Activated CD8-positive, alpha-beta memory T cell treated with anti-CD3 and anti-CD28 coated beads, Interleukin-2, amount 50 U/mL, for 24 hours (primary cell): ENCODE data around the gene COL20A1.

Source experiments
- DNase-seq: peaks from one replicate; pipeline ENCODE4 v3.0.0-alpha.2; 2020; ENCODE audit errors: extremely low read depth

Gene COL20A1

GRCh38 chr20:63362436-63363009 lies 69.5 kb downstream of the COL20A1 start:
- DNase-seq: no peak

DNA sequence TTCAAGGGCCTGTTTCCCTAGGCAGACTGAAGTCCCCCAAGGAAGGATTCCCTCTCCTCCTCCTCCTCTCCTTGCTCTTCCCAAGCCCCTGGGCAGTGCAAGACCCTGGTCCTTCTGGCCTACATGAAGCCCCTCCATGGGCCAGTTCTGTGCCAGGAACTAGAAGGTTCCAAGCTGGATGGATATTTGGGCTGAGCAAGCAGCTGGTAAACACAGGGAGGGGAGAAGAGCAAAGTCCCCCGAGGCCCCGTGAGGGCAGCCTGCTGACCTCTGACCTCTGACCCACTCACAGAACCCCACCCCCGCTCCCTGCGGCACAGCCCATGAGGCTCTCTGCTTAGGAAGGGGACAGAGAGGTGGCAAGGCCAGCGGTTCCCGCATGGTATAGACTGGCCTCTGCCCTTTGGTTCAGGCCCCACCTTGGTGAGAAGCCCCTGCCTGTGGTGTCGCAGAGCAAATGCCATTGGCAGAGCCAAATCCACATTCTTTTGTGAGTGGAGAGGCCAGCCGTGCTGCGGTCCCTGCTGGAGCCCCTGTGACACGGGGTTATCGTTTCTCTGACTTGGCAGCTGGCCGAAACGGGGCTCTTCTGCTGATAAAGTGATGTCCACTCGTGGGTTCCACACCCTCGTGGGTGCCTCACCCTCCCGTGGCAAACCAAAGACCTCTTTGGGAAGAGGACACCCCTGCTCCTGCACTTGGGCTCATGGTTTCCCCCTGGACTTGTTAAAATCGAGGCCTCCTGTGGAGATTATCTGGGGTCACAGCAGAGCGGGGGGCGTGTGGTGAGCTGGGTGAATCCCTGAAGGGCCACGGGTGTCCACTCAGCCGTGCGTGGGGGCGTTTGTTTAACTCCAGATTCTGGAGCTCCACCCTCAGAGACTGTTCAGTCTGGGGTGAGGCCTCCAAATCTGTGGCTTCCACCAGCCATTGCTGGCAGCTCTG lies 70.3 kb downstream of the COL20A1 start:
- no peak for DNase-seq

- DNase-seq: no peak
These were observed 71.1 kb downstream of the COL20A1 start for GRCh38 chr20:63363981-63364561.

DNA sequence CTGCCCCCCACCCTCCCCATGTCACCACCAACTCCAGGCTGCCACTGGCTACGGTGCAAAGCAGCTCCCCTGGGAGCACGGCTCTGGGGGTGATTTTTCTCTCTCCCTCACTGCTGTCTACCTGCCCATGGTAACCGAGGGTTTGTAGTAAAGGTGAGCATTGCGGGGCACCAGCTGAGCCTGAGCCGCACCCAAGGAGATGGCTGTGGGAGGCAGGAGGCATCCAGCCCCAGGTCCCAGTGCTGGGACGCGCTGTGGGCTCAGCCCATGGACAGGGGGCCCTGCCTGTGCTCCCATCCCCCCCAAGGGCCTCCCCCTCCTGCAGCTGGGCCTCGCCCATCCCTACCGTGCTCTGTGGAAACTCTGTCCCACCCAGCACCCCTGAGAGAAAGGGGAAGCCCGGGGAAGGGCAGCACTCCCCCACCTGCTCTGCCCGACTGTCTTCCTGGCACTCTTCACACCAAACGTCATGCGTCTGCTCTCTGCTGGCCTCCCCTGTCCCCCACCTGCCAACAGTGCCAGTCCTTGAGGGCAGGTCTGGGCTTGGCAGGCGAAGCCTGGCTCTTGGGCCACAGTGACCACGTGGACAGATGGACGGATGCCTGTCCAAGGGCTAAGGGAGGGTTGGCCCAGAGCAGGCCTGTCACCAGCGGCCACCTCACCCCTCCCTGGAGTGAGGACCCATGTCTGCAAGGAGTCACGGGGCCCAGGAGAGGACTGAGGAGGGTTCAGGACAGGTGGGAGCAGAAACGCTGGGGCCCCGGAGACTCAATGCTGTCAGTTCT lies 72.0 kb downstream of the COL20A1 start:
- DNase-seq: no peak

GRCh38 chr20:63365601-63366389 lies 72.8 kb downstream of the COL20A1 start:
- no peak for DNase-seq

DNA sequence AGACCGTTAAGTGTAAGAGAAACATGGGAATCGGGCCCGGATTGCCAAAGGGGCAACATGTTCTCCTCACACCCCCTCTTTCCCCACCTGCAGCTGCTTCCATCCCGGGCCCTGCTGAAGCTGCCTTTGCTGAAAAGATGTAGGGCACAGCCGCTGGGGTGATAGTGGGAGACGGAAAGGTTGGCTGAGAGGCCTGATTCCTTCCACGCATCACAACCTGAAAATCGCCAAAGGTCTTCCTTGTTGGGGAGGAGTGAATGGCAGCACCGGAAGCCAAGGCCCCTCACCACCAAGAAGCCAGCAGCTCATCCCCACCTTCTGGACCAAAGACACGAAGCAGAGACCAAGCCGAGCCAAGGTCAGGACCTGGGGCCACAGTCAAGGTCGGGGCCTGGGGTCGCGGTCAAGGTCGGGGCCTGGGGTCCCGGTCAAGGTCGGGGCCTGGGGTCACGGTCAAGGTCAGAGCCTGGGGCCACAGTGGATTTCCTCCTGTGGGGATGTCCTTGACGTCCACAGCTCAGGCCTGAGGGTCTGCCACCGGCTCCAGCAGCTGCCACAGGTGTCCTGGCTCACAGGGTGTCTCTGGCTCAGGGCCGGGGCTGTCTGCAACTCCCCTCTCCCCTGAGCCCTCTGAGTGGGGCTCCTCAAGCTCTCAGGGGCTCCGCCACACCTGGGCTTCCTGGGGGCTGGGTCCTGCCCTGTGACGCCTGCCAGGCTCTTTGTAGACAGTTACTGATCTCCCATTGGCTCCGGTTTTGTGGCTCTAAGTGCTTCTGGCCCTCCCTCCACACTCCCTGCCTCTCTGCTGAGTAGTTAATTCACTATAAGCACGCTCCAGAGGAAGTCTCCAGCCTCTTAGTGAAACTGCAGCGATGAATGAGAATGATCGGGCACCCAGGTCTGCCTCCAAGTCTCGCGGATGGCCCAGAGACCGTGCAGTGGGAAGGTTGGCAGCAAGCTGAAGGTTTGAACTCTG lies 73.7 kb downstream of the COL20A1 start:
- DNase-seq: no peak

DNA sequence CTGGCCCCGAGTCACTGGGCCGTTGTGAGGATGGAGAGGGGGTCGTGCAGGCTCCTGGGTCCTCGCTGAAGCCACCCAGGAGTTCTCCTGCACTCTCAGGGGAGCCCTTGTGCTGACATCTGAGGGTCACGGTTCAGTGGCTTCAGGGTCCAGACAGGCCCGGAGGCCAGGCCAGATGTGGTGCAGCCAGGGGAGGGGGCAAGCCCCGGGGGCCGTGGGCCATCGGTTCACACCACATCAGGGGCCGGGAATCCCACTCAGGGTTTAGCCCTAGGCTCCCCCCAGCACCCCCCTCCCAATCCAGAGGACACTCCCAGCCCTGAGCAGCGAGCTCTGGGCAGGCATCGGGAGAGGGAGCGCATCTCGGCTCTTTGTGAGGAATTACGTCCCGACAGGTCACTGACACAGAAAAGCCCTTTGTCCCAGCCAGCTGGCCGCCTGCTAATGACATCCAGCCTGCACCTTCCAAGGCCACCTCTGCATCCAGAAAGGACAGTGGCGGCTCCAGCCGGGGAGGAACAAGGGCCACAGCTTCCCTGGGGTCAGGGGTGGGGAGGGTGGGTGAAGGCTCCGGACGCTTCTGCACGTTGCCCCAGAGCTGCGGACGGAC lies 74.6 kb downstream of the COL20A1 start:
- DNase-seq: no peak

DNA sequence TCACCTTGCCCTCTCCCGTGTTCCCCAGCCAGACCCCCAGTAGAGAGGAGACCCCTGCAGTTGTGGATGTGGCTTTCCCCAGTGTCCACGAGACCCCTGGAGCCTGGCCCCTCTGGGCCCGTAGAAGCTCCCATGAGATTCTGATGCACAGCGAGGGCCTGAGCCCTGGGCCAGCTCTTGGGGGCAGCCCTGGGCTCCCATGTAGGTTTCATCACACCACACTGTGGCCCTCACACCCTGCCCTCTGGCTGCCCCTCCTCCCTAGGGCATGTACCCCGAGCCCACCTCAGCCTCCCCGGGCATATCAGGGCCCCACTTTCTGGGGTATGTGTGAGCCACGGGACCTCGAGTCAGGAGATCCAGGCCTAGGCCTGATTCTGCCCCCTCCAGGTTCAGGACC lies 75.2 kb downstream of the COL20A1 start:
- no peak for DNase-seq

DNA sequence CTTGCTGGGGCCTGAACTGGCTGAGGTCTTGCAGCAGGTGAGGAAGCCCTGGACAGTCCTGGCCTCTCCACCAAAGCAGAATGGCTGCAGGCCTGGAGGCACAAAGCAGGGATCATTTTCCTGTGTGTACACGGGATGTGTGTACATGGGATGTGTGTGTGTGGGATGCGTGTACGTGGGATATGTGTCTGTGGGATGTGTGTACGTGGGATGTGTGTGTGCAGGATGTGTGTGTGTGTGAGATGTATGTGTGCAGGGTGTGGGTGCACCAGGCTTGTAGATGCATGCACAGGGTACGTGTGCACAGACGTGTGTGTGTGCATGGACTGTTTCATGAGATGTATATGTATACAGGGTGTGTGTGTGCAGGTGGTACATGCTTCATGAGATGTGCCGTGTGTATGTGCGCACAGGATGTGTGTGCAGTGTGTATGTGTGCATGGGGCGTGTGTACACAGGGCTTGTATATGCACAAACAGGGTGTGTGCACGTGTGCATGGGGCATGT lies 76.1 kb downstream of the COL20A1 start:
- no peak for DNase-seq

DNA sequence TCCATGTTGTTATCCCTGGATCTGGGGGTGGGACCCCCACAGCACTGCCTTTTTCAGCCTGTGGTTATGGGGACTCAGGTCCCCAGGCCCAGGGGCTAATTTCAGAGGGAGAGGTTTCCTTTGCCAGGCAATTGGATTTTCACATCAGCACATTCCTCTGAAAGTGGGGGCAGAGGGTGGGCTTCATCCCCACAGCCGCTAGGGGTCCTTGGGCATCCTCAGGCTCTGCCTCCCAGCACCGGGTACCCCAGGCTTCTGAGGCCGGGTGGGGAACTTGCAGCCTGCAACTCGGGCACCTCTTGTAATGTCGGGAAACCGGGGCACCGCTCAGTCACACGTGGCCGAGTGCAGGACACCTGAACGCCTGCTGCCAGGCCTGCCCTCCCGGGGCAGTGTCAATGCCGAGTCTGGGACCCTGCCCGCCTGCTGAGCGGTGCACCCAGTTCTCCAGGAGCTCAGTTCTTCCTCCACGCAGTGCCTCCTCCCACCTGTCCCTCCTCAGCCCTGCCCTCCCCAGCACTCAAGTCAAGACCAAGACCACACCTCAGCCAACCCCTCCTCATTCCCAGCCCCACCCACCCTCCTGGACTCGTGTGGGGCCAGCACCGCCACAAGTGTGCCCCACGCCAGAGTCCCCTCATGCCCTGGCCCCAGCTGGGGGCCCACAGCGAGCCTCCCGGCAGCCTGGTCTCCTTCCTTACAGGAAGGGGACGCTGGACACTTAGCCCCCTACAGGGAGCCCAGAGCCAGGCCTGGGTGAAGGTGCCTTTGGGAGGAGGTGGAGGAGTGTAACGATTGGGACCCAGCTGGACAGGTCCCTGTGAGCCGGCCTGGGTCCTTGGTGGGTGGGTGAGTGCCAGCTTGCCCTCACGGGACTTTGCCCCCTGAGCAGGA lies 77.0 kb downstream of the COL20A1 start:
- no peak for DNase-seq

DNA sequence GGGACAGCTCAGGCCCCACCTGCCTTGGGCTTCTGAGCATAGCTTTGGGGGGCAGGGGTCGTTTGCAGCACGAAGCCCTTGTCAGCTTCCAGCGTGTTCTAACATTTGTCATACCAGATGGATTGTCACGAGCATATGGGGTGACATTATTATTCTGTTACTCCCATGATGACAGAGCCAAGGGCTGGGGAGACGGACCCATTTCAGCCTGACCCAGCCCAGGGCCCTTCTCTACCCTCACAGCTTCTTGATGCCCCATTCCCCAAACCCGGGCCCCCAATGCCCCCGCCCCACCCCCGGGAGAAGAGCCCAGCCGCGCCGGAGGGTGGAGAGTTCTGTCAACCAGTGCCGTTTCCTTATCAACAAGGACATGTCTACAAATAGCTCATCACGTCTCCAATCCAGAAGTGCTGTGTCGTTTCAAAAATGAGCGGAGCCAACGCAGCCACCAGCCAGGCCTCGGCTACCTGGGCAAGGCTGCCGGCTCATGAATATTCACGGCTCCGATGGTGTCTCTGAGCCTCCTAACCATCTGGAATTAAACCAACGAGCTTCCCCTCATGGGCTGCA lies 77.7 kb downstream of the COL20A1 start:
- DNase-seq: no peak

- no peak for DNase-seq
These were observed 78.4 kb downstream of the COL20A1 start for GRCh38 chr20:63371291-63371865.

- DNase-seq: no peak
These were observed 80.2 kb downstream of the COL20A1 start for GRCh38 chr20:63372971-63373885.

- DNase-seq: no peak
These were observed 81.0 kb downstream of the COL20A1 start for GRCh38 chr20:63373996-63374395.

GRCh38 chr20:63374504-63374903 lies 81.5 kb downstream of the COL20A1 start:
- no peak for DNase-seq

- DNase-seq: no peak
These were observed 82.5 kb downstream of the COL20A1 start for GRCh38 chr20:63375438-63375837.
